ENCODE data around the gene POLDIP2.

The POLDIP2 gene

GRCh38 chr17:28404007-28404406 is 46.7 kb upstream of the POLDIP2 start:
- H3K4me3 Mint-ChIP-seq: peak overlapping the region; percentile 83 to 92 (median 90)
- no peaks in the 10 kb centered on the region for H3K9me3 Mint-ChIP-seq
- H3K4me1 Mint-ChIP-seq: peaks cover 5% of the 10 kb centered on the region
- no peak for TF ChIP-seq CTCF (IDR thresholded peaks at IDR 0.05; ENCODE audit: unreplicated experiment in 3 of 3)
- peaks cover 11% of the 10 kb centered on the region for H3K36me3 Mint-ChIP-seq (ENCODE audit: low read depth)
- no peaks in the 10 kb centered on the region for H3K27me3 Mint-ChIP-seq (ENCODE audit: low read depth)
- no peak overlapping the region for H3K27ac Mint-ChIP-seq

- Mint-ChIP-seq H3K4me1 (peaks cover 5% of the 10 kb centered on the region), H3K36me3 (ENCODE audit: low read depth) (peaks cover 17% of the 10 kb centered on the region), H3K27ac (no peak overlapping the region), H3K4me3 (peak overlapping the region in 2 of 3 experiments; percentile 36 to 50), H3K27me3 (ENCODE audit: low read depth) (no peaks in the 10 kb centered on the region), H3K9me3 (no peaks in the 10 kb centered on the region)
- no peak for TF ChIP-seq CTCF (IDR thresholded peaks at IDR 0.05; ENCODE audit: unreplicated experiment in 3 of 3)
These were observed 45.5 kb upstream of the POLDIP2 start for GRCh38 chr17:28402844-28403243.

GRCh38 chr17:28402224-28402630 is 44.9 kb upstream of the POLDIP2 start:
- H3K9me3 Mint-ChIP-seq: no peaks in the 10 kb centered on the region
- no peak overlapping the region for H3K27ac Mint-ChIP-seq
- peaks cover 17% of the 10 kb centered on the region for H3K36me3 Mint-ChIP-seq (ENCODE audit: low read depth)
- H3K4me3 Mint-ChIP-seq: no peak overlapping the region
- peaks cover 5% of the 10 kb centered on the region for H3K4me1 Mint-ChIP-seq
- H3K27me3 Mint-ChIP-seq (ENCODE audit: low read depth): no peaks in the 10 kb centered on the region
- TF ChIP-seq CTCF (IDR thresholded peaks at IDR 0.05; ENCODE audit: unreplicated experiment in 3 of 3): no peak

- H3K9me3 Mint-ChIP-seq: no peaks in the 10 kb centered on the region
- H3K27me3 Mint-ChIP-seq (ENCODE audit: low read depth): no peaks in the 10 kb centered on the region
- no peak overlapping the region for H3K27ac Mint-ChIP-seq
- no peak for TF ChIP-seq CTCF (IDR thresholded peaks at IDR 0.05; ENCODE audit: unreplicated experiment in 3 of 3)
- H3K36me3 Mint-ChIP-seq (ENCODE audit: low read depth): peaks cover 17% of the 10 kb centered on the region
- no peak overlapping the region for H3K4me3 Mint-ChIP-seq
- H3K4me1 Mint-ChIP-seq: peaks cover 5% of the 10 kb centered on the region
These were observed 42.5 kb upstream of the POLDIP2 start for GRCh38 chr17:28399808-28400207.

GRCh38 chr17:28398280-28398981 is 41.1 kb upstream of the POLDIP2 start:
- Mint-ChIP-seq H3K9me3 (no peaks in the 10 kb centered on the region), H3K4me1 (no peaks in the 10 kb centered on the region), H3K4me3 (no peak overlapping the region), H3K27me3 (ENCODE audit: low read depth) (no peaks in the 10 kb centered on the region), H3K36me3 (ENCODE audit: low read depth) (peaks cover 20% of the 10 kb centered on the region), H3K27ac (peak overlapping the region in 1 of 3 experiments; percentile 77)
- no peak for TF ChIP-seq CTCF (IDR thresholded peaks at IDR 0.05; ENCODE audit: unreplicated experiment in 3 of 3)

GRCh38 chr17:28397687-28398279 is 40.5 kb upstream of the POLDIP2 start:
- no peak for TF ChIP-seq CTCF (IDR thresholded peaks at IDR 0.05; ENCODE audit: unreplicated experiment in 3 of 3)
- Mint-ChIP-seq H3K4me1 (no peaks in the 10 kb centered on the region), H3K4me3 (no peak overlapping the region), H3K36me3 (ENCODE audit: low read depth) (peaks cover 17% of the 10 kb centered on the region), H3K27me3 (ENCODE audit: low read depth) (no peaks in the 10 kb centered on the region), H3K27ac (peak overlapping the region in 1 of 3 experiments; percentile 77), H3K9me3 (no peaks in the 10 kb centered on the region)

All from nephron (organoid).